T-helper 2 cell (primary cell): ENCODE data around the gene CCDC92B.

Experiments
- DNase-seq, 5 experiments: peaks; one replicate each; pipeline versions ENCODE4 v3.0.0 to v3.0.0-alpha.2; 2012 to 2022

Gene CCDC92B

DNA sequence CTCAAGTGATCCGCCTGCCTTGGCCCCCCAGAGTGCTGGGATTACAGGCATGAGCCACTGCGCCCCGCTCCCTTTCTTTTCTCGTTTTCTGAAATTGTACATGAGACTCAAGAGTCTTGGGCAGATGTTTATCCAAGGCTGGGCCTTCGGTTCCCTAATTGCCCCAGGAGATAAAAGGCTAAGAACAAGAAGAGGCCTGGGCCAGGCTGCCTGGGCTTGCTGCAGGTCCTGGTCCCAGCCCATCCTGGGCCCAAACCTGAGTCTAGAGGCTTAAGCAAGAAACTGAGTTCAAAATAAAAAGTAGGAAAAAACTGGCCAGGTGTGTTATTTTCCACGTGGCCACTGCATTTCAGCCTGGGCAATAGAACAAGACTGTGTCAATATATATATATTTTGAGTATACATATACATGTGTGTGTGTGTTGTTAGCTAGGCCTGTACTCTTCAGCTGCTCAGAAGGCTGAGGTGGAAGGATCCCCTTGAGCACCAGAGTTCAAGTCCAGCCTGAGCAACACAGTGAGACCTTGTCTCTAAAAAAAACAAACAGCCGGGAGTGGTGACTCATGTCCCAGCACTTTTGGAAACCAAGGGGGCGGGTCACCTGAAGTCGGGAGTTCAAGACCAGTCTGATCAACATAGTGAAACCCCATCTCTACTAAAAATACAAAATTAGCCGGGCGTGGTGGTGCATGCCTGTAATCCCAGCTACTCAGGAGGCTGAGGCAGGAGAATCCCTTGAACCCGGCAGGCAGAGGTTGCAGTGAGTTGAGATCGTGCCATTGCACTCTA, 31.1 kb downstream of the CCDC92B start:
- no peak for DNase-seq

DNA sequence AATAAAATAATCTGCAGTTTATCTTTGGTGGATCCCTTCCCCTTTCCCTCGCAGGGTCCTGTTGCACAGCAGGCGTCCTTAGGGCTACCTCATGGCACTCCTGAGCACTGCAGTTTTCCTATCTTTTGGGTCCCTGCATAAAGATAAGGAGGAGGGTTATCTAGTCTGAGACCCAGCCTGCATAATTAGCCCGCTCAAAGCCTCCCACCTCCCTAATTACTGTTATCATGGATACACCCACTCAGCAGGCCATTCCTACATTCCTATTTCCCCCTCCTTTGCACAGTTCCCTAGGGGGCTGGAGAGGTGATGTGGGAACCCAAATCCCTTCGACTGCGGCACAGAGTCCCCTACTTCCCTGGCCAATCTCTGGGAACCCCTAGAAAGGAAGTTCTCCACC, 32.8 kb downstream of the CCDC92B start:
- no peak for DNase-seq

DNA sequence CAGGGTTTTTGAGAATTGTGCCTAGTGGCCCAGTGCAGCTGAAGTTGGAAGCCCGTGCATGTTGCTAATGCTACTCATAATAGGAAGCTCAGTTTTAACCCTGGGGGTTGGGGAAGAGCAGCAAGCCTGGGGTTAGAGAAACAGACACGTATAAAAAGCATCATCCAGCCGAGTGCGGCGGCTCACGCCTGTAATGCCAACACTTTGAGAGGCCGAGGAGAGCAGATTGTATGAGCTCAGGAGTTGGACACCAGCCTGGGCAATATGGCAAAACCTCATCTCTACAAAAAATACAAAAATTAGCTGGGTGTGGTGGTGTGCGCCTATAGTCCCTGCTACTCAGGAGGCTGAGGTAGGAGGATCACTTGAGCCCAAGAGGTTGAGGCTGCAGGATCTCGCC, 35.6 kb downstream of the CCDC92B start:
- DNase-seq: no peak

DNA sequence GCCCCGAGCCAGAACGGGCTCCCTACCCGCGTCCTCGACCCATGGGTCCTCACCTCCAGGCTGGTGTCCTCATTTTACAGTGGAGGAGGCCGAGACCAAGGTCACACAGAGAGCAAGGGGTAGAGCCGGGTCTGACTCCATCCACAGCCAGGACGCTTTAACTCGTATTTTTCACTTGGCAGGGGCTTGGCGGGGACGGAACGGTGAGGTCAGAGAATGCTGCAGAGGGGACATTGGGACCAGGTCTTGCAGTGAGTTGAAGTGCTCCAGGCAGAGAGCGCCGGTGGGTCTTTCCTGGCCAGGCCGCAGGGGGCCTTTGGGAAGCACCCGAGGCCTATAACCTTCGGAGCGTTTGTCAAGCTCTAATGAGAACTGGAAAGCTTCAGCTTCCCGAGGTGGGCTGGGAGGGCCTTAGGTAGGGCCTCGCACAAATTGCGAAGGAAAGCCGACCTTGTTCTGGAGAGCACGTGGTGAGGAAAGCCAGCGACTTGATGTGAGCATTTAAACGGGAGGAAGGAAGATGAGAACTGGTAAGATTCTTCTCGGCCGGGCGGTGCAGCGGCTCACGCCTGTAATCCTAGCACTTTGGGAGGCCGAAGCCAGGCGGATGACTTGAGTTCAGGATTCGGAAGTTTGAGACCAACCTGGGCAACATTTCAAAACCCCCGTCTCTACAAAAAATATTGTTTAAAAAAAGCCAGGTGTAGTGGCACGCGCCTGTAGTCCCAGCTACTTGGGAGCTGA, 37.0 kb downstream of the CCDC92B start:
- DNase-seq: no peak

DNA sequence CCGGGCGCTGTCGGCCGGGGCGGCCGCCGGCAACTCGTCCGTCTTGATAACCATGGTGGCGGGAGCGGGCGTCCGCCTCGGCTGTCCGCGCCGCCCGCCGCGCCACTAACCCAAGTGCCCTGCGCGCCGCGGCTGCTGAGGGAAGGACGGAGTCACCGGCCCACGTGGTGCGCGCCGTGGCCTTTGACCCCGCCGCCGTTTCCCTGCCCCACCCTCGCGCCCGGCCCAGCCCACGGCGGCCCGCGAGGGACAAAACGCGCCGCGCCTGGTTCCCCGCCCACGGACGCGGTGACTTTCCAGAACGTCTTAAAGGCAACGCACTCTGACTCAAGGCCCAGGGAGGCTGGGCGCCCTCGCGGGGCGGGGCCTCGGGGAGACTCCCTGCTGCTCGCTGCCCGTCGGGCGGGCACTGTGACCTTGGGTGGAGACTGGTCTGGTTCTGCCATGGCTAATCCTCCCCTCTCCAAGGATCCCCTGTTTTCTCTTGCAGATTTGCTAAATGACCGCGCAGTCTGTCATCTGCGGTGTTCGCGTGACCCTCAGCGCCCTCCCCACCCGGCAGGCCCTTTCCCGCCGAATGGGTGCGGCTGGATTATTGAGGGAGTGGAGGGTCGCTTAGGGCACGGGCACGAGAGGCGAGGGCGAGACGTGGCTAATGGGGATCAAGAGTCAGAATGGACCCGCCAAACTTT, 37.7 kb downstream of the CCDC92B start, which contains the start of gene CLUH:
TSS of gene CLUH (minus strand) at position 157 of the 692 bp plus-strand sequence. CDS start at position 54, 103 bp downstream.
- DNase-seq: peak; percentile 92 to 98 (median 93)

DNA sequence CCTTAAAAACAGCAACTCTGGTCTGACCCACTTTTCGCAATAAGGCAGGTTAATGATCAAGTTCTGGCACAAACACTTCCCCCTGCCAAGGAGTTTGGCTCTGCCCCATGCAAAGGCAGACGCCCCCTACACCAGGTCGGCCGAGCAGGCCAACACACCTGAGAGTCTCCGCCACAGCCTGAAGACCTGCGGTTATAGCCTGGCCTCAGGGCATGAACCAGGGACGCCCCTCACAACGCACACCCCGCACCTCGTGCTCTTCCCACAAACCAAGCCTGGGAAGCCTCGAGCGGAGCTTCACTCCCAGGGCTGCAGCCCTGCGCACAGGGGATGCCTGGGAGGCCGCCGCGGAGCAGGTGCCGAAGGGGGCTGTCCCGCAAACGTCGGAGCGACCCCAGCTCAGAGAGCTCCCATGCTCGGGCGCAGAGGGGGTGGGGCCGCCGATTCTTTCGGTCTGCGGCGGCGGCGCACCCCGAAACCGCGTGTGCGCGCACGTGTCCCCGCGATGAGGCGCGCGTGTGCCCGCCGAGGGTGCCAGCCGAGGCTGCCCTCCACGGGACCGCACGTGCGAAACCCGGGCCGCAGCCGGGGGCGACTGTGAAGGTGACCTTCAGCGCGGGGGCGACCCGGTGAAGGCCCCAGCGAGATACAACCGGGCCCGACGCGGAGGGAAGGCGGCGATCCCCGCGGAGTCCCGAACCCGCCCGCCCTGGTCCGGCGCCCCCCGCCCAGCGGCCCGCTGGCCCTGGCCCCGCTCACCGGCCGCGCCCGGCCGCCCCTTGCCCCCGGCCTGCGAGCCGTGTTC, 38.4 kb downstream of the CCDC92B start:
- DNase-seq: peak in 2 of 5 experiments; percentile 27 to 68

DNA sequence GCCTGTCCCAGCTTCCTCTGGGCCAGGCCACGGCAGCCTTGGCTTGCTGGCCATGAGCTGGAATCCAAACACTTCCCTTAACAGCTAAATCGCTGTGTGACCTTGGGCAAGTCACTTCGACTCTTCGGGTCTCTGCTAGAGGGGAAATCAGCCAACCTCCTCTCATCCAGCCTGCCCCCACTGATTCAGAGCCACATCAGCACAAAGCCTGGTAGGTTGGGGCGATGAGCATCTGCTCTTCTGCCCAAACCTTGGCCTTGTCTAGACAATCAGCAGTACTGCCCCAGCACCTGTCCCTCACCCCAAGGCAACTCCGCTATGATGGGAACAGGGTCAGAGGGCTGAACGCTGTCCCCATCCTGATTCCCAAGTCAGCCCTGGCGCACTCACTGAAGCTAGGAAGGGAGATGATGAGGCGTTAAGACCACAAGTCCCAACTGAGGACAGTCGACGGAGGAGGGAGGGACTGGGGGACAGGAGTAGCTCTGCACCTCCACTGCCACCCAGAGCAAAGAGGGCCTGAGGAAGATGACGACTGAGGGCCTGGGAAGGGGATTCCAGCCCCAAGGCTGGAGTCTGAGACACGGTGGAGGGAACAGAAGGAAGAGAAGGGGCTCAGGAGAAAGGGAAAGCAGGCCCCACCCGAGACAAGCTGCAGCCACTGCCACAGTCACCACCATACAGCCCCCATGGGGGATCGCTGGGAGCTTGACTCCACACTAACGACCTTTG, 39.2 kb downstream of the CCDC92B start:
- DNase-seq: peak in 1 of 5 experiments; percentile 25

DNA sequence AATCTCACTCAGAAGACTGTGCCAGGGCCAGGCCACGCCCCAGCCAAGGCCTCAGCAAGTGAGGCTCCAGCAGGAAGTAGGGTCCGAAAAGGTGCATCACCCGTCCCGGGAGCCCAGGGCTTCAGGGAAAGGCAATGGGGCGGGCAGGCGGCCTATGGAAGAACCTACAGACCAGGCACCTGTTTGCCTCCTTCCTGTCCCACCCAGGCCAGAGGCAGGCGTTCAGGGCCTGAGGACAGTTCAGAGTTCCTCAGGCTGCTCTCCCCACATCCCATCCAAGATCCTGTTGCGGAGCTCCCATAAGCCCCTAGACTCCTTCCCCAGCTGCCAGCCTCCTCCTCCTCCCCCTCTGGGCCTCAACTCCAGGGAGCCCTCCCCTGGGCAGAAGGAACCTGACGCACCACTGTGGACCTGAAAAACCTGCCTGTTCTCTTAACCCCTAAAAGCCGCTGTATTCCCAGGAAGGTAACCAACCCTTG, 40.2 kb downstream of the CCDC92B start:
- DNase-seq: peak in 1 of 5 experiments; percentile 48

DNA sequence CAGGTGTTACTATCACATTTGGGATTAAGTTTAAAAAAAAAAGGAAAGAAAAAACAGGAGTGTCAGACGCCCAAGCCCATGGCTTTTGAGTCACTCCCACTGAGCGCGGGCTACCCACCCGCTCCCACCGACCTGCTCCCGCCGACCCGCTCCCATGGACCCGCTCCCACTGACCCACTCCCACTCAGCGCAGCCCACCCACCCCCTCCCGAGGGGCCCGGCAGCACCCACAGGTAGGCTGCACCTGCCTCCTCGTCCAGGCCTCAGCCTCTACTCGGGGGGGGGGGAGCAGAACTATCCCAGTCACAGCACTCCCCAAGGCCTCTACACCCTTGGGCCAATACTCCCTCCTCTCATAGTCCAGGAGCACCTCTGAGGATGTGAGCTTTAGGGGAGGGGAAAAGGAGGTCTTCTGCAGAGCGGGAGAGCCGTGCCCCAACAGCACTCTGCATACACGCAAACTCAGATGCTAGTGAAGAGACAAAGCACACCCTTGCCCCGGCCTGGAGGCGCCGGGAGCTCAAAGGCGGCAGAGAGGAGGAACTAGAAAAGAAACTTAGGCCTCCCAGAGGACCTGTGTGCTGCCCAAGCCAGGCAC, 40.8 kb downstream of the CCDC92B start:
- DNase-seq: no peak

DNA sequence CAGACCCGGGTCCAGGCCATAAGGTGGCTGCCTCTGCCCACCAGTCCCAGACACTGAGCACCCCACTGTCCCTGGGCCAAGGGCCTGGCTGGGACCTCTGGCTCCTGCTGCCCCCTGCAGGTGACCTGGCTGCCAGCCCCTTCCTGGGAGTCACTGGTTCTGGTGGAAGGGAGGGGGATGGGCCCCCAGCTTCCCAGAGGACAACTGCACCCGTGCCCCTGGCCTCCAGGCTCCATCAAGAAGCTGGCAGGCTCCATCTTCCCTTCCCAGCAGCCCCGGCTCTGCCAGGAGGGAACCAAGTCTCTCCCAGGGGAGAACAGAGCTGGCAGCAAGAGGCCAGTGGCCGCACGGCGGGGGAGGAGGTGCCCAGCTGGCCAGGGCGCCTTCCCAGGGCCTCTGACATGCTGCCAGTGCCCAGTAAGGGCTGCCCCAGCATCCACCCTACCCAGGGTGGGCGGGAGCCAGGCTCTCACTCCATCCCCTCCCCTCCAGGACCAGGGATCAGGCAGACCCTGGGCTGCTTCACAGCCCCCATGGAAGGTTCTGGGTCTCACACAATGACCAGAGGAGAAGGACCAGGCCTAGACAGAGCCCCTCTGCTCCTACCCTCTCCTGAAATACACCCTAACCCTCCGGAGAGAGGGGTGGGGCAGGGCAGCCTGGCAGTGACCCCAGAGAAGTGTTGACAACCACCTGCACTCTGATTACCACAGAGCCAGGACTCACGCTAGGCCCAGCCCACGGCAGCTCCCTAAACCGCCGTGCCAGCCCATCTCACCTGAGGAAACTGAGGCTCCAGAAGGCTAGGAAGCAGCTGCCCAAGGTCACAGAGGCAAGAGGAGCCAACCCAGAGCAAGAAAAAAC, 41.5 kb downstream of the CCDC92B start:
- DNase-seq: peak in 1 of 5 experiments; percentile 23

DNA sequence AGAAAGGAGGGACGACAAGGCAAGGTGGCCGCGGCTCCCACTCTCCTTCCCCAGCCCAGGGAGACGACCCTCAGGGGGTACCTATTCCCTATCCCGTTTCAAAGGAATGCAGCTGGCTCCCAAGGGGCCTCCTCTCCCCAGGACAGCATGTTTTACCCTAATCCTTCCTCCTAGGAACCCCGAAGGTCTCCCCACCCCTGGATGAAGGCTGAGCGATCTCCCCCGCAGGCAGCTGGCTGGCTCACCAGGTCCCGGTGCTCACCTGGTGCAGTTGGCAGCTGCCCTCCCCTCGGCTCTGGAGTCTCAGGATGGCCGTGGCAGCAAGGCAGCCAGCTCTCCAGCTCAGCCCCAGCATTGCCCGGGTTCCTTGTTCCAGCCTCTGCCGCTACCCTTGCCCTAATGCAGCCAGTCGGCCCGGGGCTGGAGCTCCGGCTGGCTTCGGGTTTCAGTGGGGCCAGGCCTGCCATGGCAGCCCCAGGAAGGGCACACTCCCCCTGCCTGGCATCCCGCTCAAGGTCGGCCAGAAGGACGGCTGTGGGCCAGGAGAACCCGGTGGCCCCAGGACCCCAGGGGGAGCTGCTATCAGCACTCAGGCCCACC, 42.4 kb downstream of the CCDC92B start:
- DNase-seq: no peak

DNA sequence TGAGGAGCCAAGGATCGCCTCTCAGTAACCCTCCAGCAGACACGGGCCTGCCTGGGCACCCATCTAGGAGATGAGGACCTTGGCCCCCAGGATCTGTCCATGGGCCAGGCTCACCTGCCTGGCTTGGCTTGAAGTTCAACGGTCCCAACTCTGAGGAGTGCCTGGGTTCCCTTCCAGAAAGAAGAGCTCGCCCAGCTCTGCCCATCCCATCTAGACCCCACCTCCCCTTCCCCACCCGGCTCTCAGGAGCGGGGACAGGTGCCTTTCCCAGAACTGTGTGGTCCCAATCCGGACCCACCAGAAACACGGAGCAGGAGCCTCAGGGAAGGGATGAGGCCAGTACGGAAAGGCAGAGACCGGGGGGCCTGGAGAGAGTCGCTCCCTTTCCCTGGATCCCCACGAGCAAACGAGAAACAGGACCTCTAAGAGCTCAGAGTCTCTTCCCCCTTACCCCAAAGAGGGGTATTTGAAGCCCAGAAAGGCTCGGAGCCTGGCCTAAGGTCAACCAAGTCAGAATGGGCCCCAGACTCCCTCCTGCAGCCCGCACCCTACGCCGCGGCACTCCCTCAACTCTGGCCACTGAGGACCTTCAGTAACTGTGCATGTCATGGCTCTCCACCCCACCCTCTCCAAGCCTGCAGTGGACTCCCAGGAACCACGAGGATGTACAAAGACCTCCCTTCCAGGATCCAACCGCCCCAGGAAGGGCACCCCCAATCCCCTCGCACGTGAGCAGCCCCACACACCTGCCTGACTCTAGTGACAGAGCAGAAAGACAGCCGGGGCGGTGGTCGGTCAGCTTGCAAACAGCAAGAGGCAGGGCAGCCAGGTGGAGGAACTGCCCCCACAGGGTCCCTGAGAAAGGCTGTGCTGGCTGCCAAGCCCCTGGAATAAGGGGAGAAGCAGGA, 43.3 kb downstream of the CCDC92B start:
- DNase-seq: no peak

DNA sequence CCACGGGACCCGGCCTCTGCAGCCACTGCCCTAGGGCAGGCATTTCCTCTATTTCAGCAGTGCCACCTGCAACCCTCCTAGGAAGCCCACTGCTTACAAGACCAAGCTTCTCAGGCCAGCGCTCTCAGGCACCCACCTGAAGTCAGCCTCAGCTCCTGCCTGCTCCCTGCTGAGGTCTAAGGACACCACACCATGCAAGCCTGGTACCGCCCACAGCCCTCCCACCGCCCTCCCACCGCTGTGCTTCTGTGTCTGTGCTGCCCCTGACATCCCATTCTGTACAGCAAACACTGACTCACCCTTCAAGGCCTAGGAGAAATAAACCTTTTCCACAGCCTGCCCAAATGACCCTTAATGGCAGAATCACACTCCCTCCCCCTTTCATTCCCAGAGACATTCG, 44.2 kb downstream of the CCDC92B start:
- no peak for DNase-seq

DNA sequence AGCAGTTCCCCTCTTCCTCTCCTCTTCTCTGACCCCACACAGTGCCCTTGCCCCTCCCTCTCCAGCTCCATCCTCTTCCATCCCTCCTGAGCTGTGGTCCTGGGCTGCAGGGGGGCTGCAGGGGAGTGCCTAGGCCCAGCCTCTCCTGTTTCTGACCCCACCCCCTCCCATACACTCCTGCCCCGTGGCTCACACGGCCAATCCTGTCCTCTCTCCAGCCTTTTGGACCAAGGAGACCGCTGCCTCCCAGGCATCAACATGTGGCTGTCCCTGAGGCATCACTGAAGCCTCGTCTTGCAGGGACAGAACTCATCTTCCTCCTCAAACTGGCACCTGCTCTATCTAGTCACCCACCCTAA, 44.6 kb downstream of the CCDC92B start:
- DNase-seq: no peak

DNA sequence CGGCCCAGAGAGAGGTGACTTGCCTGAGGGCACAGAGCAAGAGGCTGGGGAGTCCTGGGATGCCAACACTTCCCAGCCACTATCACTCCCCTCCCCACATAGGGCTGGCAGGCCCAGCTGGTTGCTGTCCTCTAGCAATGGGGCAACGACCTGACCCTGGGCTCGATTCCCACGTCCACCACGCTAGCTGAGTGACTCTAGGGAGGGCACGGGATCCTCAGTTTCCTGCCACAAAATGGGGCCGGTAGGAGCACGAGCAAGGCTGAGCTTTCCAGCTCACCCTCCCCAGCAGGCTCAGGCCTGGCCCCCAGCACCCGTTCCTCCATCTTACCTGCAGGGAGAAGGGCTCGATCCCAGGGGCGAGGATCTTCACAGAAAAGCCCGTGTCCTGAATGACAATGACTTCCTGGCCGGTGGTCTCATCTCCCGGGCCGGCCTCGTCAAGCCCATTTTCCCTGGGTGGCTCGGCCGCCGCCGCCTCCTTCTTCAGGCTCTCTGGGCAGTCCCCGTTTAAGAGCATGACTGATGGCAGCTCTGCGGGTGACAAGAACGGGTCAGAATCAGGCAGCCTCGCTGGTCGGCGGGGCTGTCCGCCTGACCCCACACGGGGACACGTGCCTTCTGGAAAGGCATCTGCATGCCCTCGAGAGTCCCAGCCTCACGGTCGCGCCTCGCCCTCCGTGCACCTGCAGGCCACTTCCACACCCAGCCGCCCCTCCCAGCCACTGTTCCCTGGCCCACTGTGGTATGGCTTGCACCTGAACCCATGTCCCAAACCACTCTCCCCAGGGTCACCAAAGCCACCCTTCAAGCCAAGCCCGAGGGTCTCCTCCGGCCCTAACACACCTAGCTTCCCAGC, 45.2 kb downstream of the CCDC92B start:
- no peak for DNase-seq

DNA sequence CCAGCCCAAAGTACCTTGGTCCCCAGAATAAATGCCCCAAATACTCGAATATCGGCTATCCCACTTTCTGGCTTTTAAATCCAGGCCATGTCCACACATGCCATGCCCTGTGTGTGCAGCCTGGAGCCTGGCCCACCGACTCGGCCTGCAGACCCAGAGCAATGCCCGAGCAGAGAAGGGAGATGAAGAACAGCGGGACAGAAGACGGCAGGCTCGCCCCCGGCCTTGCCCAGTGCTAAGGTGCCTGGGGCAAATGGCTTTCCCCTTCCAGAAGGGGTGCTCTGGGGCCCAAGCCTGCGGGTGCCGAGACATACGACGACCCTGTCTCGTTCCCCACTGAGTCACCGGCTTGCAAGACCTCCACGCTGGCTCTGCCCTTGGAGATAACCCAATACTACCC, 45.8 kb downstream of the CCDC92B start:
- DNase-seq: no peak

DNA sequence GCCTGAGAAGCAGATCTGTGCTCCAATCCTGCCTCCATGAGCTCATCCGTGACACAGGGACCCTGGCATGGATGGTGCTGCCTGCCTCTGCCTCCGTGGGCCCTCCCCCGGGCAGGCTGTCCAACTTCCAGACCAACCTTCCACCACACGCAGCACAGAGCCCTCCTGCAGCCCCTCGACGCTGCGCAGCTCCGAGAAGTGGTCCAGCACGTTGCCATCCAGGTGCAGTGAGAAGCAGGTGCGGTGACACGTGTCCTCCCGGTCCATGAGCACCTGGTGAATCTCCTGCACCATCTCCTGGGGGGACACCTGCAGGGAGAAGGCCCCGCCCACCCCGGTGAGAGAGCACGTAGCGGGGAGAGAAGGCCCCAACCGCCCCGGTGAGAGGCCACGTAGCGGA, 46.3 kb downstream of the CCDC92B start:
- no peak for DNase-seq
